Measurements from ENCODE around the gene CYSRT1. TPM values are rescaled to one million over a fixed set of nuclear protein-coding genes. Genes with fewer than 3 reads are reported as not detected.
A peak's percentile ranks its signal among the peaks of the same experiment; 100 is the strongest.

The CYSRT1 gene
- total RNA-seq, 2 donors from 2014 or later = 0.64 TPM; not detected in 1

GRCh38 chr9:137221506-137222111 lies 3.4 kb upstream of the CYSRT1 start:
- peak overlapping the region; percentile 28 for H3K4me3 ChIP-seq
- no peak for TF ChIP-seq CTCF (IDR thresholded peaks at IDR 0.05)
- no peaks in the 10 kb centered on the region for H3K27me3 ChIP-seq
- peak; percentile 56 for DNase-seq
- no peaks in the 10 kb centered on the region for H3K9me3 ChIP-seq
- no peaks in the 10 kb centered on the region for H3K36me3 ChIP-seq
- H3K27ac ChIP-seq = no peak overlapping the region
- H3K9ac ChIP-seq (ENCODE audit: low read depth in 2 of 2, low read length in 2 of 2) = peak overlapping the region; percentile 5 to 54
- intact Hi-C loops (cut with DNase I) = no loop called here
- peaks cover 14% of the 10 kb centered on the region for H3K4me1 ChIP-seq

- Histone ChIP-seq H3K4me1 (peaks cover 23% of the 10 kb centered on the region), H3K4me3 (peak within 1 kb of the TSS; percentile 70), H3K36me3 (no peaks in the 10 kb centered on the region), H3K27me3 (no peaks in the 10 kb centered on the region), H3K9me3 (no peaks in the 10 kb centered on the region), H3K27ac (peak within 1 kb of the TSS; percentile 83), H3K9ac (ENCODE audit: low read depth in 2 of 2, low read length in 2 of 2) (peak within 1 kb of the TSS; percentile 73 to 79)
- no peak for TF ChIP-seq CTCF (IDR thresholded peaks at IDR 0.05)
- intact Hi-C loops (cut with DNase I) = no loop called here
- peak; percentile 54 for DNase-seq
These were observed 2.5 kb upstream of the CYSRT1 start, which contains the start of gene RNF208 for GRCh38 chr9:137222190-137223077. RNF208 (minus strand) TSS chr9:137222240; CDS start chr9:137221212, 1,028 bp downstream.

GRCh38 chr9:137223078-137223970 lies 1.6 kb upstream of the CYSRT1 start:
- Histone ChIP-seq H3K4me1 (peaks cover 25% of the 10 kb centered on the region), H3K9ac (ENCODE audit: low read depth in 2 of 2, low read length in 2 of 2) (peak overlapping the region; percentile 87 to 97), H3K27me3 (peaks cover under 1% of the 10 kb centered on the region), H3K27ac (peak overlapping the region; percentile 83), H3K4me3 (peak overlapping the region; percentile 70), H3K9me3 (no peaks in the 10 kb centered on the region), H3K36me3 (no peaks in the 10 kb centered on the region)
- intact Hi-C loops (cut with DNase I) = no loop called here
- TF ChIP-seq CTCF (IDR thresholded peaks at IDR 0.05) = no peak
- DNase-seq = peak; percentile 98

GRCh38 chr9:137225699-137226331 lies 841 bp downstream of the CYSRT1 start:
- Histone ChIP-seq H3K9ac (ENCODE audit: low read depth in 2 of 2, low read length in 2 of 2) (no peak overlapping the region), H3K27me3 (peaks cover 20% of the 10 kb centered on the region), H3K9me3 (no peaks in the 10 kb centered on the region), H3K36me3 (no peaks in the 10 kb centered on the region), H3K4me1 (peaks cover 32% of the 10 kb centered on the region), H3K27ac (no peak overlapping the region), H3K4me3 (no peak overlapping the region)
- intact Hi-C loops (cut with DNase I) = loop anchor here (2.0 to 5.0 kb wide), 2 partner anchors 39 to 105 kb away; partner anchors contain the start of genes ANAPC2 and SSNA1
- TF ChIP-seq CTCF (IDR thresholded peaks at IDR 0.05) = no peak
- no peak for DNase-seq
